ENCODE results near the gene BCAP29.

GRCh38 chr7:107592361-107593024, 12.4 kb downstream of the BCAP29 start:
- TF ChIP-seq POLR2A (IDR thresholded peaks at IDR 0.05; ENCODE audit: low read depth, low read length) = no peak
- TF ChIP-seq CTCF (conservative IDR thresholded peaks at IDR 0.05; ENCODE audit: low read depth, low read length) = no peak
- TF ChIP-seq CHD1 (IDR thresholded peaks at IDR 0.05; ENCODE audit: low read depth, low read length) = no peak
- no peak for TF ChIP-seq MXI1 (IDR thresholded peaks at IDR 0.05; ENCODE audit: borderline replicate concordance, low read depth, low read length)
- no peak for TF ChIP-seq BHLHE40 (IDR thresholded peaks at IDR 0.05; ENCODE audit: low read depth, low read length)
